Measurements from ENCODE around the gene PROX2.

Gene PROX2

DNA sequence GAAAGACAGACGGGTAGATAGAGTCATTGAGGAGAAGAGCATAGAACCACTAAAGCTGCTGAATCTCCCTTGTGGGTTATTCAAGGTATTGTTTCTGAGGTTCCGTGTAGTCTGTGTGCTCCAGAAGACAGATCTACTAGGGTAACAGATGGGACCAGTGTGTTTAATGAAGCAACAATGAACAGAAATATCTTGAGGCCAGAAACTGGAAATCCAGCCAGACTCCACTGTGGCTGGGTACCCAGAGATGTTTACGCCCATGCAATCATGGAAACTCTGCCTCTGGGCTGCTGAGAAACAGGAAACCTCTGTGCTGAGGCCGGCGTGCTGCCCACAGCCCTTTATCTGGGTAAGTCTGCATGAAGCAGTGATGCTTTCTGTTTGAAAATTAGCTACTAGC lies 8.3 kb downstream of the PROX2 start:
- H3K4me3 ChIP-seq (ENCODE audit: low read length), result no peak overlapping the region
- DNase-seq (ENCODE audit: low read depth), result no peak
- TF ChIP-seq, protein P1, sequence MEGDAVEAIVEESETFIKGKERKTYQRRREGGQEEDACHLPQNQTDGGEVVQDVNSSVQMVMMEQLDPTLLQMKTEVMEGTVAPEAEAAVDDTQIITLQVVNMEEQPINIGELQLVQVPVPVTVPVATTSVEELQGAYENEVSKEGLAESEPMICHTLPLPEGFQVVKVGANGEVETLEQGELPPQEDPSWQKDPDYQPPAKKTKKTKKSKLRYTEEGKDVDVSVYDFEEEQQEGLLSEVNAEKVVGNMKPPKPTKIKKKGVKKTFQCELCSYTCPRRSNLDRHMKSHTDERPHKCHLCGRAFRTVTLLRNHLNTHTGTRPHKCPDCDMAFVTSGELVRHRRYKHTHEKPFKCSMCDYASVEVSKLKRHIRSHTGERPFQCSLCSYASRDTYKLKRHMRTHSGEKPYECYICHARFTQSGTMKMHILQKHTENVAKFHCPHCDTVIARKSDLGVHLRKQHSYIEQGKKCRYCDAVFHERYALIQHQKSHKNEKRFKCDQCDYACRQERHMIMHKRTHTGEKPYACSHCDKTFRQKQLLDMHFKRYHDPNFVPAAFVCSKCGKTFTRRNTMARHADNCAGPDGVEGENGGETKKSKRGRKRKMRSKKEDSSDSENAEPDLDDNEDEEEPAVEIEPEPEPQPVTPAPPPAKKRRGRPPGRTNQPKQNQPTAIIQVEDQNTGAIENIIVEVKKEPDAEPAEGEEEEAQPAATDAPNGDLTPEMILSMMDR (conservative IDR thresholded peaks at IDR 0.05; ENCODE audit: low read depth, low read length), result no peak

DNA sequence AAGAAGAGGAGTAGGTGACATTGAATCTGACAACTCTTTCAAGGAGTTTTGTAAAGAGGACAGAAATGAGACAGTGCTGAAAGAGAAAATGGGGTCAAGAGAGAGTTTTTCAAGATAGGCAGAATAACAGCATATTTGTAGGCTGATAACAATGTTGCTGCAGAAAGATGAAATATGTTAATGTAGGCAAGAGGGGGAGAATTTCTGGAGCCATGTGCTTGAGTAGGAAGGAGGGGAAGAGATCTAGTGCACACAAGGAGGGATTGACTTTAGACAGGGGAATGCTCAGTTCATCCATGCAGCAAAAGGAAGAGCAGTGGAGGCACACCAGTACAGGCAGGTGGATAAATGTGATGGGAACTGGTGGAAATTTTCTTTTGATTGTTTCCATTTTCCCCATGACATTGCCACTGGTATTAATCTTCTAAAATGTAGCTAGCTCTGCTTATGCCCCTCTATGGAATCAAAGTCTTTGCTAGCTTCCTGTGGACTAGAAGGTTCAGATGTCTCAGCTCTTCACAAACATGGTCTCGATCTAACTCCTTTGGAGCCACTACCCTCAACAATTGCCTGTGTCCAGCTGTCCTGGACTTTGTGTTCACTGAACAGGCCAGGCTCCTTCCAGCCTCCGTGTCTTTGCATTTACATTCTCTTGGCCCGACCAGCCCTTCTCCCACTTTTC lies 9.1 kb downstream of the PROX2 start:
- DNase-seq (ENCODE audit: low read depth), result no peak
- TF ChIP-seq, protein P1 (conservative IDR thresholded peaks at IDR 0.05; ENCODE audit: low read depth, low read length), result no peak
- H3K4me3 ChIP-seq (ENCODE audit: low read length), result no peak overlapping the region

DNA sequence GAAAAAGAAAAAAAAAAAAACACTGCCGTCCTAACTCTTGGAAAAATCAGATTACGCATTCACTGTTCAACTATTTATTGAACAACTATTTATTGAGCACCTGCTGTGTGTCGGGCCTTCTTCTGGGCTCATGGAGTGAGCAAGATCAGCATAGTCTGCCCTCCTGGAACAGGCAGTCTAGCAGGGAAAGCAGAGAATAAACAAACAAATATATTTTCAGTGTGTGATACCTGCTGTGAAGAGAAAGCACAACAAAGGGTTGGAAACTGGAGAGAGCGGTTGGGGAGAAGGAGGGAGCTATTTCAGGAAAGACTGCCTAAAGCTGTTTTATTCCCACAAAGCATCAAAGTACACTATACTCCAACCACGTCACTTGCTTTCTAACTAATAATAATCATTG lies 10.8 kb downstream of the PROX2 start:
- no peak overlapping the region for H3K4me3 ChIP-seq (ENCODE audit: low read length)
- no peak for DNase-seq (ENCODE audit: low read depth)
- TF ChIP-seq, protein P1 (conservative IDR thresholded peaks at IDR 0.05; ENCODE audit: low read depth, low read length), result no peak

DNA sequence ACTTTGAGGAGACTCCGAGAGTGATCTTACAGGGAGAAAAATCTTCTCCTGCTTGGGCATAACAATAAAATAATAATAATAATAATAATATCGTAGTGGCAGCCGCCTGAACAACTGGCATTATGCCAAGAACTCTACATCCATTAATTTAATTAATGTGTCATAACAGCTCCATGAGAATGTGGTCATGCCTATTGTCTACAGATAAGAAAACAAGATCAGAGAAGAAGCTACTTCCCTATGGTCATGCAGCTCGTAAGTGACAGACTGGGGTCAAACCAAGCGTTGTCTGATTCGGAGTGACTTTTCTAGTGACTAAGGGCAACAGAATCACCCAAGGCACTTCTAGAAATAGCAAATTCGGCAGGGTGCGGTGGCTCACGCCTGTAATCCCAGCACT lies 11.7 kb downstream of the PROX2 start:
- H3K4me3 ChIP-seq (ENCODE audit: low read length), result no peak overlapping the region
- TF ChIP-seq, protein P1 (conservative IDR thresholded peaks at IDR 0.05; ENCODE audit: low read depth, low read length), result no peak
- no peak for DNase-seq (ENCODE audit: low read depth)

DNA sequence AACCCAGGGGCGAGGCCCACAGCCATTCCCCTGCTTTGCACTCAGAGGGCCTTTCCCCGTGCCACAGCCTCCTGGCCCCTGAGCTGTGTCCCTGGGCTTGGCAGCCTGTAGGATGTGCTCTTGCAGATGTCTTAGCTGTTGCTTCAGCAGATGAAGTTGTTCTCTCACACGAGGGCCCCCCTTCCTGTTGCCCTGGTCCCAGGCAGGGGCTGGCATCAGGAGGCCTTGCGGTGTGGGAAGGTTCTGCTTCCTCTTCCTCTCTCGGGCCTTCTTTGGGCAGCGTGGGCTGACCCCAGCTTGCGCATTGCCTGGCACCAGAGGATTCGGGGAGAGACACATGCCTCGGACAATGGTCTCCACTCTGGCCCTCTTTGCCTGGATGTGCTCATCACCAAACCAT lies 12.7 kb downstream of the PROX2 start:
- TF ChIP-seq, protein P1 (conservative IDR thresholded peaks at IDR 0.05; ENCODE audit: low read depth, low read length), result no peak

DNA sequence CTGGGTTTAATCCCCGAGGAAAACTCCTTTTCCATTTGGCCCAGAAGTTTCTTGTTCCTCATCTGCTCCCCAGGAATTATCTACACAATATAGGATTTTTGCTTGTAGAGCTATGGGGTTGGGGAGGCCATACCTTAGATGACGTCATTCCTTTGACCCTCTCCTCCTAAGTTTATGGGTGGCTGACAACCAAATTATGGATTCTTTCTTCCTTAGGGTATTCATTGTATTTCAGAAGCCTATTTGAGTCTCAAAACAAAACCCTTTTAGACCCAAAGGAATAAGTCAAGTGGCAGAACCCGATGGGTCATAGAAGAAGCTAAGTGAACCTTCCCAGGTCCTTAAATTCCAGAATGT lies 14.2 kb downstream of the PROX2 start:
- no peak for DNase-seq (ENCODE audit: low read depth)
- TF ChIP-seq, protein P1 (conservative IDR thresholded peaks at IDR 0.05; ENCODE audit: low read depth, low read length), result no peak
- H3K4me3 ChIP-seq (ENCODE audit: low read length), result no peak overlapping the region

More for the DNA sequence above, 12.7 kb downstream of the PROX2 start:
- DNase-seq (ENCODE audit: low read depth), result no peak
- H3K4me3 ChIP-seq (ENCODE audit: low read length), result no peak overlapping the region

DNA sequence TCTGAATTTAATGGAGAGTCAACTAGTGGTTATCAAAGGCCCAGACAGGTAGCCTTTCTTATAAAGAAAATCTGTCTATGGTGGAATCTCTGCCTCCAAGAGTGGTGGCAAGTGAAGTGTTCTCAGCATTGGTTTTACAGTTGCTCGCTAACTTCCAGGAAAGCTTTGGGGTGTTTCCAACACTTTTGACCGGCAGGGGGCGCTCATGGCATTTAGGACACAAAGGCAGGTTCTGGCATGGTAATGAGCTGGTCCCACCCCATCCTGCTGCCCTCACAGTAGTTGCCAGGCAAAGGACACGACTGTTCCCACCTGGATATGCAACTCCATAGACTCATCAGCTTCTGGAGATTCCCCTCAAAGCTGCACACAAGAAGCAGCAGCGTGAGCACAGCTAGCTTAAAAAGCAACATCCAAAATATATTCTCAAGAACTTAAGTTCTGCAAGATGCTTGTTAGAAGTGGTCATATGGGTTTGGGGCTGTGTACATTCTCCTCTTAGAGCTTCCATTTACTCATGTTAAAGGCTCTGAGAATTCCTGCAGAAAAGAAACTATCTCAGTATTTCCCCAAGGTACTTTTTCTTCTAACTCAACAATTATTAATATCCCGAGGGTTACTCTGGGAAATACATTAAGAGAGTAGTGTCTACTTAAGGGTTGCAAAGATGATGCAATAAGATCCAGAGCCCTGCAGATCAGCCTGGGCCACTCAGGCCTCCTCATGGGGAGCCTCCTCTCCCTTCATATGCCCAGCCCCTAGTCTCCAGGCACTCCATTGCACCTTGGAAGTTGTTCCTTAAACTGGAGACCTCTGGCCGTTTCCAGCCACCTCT lies 14.8 kb downstream of the PROX2 start:
- no peak overlapping the region for H3K4me3 ChIP-seq (ENCODE audit: low read length)
- TF ChIP-seq, protein P1 (conservative IDR thresholded peaks at IDR 0.05; ENCODE audit: low read depth, low read length), result peak; percentile 91
- no peak for DNase-seq (ENCODE audit: low read depth)

All from retinal pigment epithelial cell (primary cell).